ENCODE measurements around the gene PEX7.
A peak's percentile ranks its signal among the peaks of the same experiment; 100 is the strongest.
"Not testable (repeated sequence)": the region's sequence is repeated elsewhere in the genome, so short reads cannot be mapped to it uniquely, and the experiment has no call there.

The PEX7 gene, protein sequence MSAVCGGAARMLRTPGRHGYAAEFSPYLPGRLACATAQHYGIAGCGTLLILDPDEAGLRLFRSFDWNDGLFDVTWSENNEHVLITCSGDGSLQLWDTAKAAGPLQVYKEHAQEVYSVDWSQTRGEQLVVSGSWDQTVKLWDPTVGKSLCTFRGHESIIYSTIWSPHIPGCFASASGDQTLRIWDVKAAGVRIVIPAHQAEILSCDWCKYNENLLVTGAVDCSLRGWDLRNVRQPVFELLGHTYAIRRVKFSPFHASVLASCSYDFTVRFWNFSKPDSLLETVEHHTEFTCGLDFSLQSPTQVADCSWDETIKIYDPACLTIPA

GRCh38 chr6:136822376-136823127, at the start of gene PEX7:
Gene PEX7 (plus strand): TSS chr6:136822592. CDS start chr6:136822666, 74 bp downstream.
- DNase-seq: peak; percentile 93

DNA sequence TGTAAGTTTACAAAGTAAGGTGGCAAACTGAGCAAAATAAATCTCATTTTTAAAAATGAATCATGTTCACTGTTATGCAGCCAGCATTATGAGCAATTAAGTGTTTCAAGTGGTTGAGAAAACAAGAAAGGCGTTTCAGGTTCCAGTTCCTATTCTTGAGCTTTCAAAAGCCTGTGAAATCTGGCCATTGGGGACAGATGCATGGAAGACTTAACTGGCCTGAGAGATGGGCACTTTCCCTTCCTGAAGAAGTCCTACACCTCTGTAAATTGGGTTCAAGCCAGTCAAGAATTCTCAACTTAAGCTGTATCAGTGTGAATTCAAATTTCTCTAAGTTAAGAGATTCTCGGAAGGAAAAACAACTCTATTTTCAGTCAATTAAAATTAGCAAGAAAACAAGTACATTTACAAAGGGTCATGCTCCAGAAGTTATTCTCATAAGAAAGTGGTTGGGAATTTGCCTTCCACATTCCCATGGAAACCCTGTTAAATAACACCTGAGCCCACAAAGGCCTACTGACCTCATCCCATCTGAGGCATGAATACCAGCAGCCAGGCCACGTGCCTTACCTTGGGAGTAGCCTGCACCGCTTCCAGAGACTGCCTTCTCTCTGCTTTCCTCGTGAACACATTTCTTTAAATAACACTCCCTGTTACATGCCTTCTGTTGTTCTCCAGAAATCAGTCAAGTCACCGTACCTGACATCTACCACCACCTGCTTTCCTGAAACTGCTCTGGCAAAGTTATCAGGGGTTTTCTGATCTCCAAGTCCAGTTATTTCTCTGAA, 49.5 kb upstream of the PEX7 start:
- DNase-seq: peak; percentile 87

DNA sequence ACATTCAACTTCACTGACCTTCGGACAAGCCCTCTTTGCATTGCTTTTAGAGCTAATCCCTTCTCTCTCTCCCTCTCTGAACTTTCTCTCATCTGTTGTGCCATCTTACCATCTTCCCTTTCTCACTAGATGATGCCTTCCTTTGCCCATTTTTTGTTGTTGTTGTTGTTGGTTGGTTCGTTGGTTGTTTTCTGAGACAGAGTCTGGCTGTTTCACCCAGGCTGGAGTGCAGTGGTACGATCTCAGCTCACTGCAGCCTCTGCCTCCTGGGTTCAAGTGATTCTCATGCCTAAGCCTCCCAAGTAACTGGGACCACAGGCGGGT, 49.0 kb upstream of the PEX7 start:
- no peak for DNase-seq

- DNase-seq: peak; percentile 90
Observed at GRCh38 chr6:136774228-136775041, 48.0 kb upstream of the PEX7 start.

DNA sequence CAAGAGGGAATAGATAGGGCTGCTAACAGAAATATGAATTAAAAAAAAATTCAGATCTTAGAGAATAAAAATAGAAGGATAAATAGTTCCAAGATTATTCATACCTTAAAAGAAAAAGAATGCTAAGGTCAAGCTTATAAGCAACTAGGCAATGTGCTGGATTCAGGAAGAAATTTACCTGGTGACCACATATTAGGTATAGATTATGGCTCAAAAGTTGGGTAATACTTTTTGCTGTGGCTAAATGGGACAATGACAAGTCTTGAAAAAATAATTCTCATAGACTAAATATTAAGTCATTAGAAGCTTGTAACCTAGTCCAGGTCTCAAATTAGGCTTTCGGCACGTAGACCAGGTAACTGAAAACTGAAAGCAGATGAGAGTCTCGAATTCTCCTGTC, 47.3 kb upstream of the PEX7 start:
- no peak for DNase-seq

GRCh38 chr6:136775548-136775947, 46.8 kb upstream of the PEX7 start:
- no peak for DNase-seq

GRCh38 chr6:136777651-136778050, 44.7 kb upstream of the PEX7 start:
- DNase-seq: no peak

DNA sequence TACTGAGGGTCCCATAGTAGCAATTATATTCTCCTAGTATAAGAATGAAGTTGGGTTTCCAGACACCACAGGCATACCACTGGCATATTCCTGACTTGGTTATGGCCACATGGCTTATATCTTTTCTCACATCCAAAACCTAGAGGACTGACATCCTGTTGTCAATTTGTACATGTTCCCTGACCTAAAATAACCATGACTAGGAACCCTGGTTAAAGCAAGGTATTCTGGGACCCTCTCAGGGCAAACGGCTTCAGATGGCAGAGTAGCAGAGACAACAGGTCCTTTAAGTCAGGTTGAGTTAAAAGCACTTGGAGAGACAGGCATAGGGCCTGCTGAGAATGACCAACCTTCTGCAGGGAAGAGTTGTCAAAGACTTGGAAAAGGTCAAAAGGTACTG, 42.7 kb upstream of the PEX7 start:
- no peak for DNase-seq

DNA sequence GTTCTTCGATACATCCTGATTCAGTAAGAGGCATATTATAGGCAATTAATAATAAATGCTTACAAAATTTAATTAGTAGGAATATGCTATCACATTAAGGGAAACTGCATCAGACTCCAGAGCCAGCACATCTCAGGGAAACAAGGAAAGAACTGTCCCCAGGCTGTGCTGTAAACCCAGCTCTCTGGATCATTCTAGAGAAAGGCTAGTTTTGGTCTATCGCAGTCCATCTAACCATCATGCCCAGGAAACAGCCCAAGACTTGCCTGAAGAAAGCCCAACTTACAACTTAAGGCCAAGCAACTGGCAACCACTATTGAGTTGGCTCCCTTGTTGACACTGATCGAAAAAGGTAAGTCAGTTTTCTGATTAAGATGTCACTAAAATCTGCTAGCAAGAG, 41.4 kb upstream of the PEX7 start:
- DNase-seq: no peak

DNA sequence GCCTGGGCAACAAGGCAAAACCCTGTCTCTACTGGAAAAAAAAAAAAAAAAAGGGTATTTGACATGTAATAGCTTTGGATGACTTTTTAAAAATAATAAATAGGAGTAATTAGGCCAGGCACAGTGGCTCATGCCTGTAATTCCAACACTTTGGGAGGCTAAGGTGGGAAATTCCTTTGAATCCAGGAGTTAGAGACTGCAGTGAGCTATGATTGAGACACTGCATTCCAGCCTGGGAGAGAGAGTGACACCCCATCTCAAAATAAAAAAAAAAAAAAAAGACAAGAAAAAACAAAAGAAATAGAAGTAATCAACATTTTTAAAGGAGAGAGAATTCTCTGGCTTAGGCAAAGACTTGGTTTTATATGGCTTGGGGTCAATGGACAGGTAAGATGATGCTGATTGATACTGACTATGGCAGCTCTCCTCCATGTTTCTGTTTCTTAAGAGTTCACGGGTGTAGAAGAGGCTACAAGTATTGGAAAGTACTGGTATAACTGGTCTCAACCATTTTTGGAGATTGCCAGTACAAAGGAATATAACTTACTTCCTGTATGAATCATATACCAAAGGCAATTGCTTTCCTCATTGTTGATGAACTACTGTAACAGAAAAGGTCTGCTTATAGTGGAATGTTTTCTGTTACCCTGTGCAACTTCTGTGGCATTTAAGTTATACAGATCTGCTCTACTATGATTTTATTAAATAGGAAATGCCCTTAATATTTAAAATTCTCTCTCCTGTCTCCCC, 40.2 kb upstream of the PEX7 start:
- DNase-seq: peak; percentile 70

- DNase-seq: no peak
Observed at GRCh38 chr6:136783021-136783420, 39.4 kb upstream of the PEX7 start.

DNA sequence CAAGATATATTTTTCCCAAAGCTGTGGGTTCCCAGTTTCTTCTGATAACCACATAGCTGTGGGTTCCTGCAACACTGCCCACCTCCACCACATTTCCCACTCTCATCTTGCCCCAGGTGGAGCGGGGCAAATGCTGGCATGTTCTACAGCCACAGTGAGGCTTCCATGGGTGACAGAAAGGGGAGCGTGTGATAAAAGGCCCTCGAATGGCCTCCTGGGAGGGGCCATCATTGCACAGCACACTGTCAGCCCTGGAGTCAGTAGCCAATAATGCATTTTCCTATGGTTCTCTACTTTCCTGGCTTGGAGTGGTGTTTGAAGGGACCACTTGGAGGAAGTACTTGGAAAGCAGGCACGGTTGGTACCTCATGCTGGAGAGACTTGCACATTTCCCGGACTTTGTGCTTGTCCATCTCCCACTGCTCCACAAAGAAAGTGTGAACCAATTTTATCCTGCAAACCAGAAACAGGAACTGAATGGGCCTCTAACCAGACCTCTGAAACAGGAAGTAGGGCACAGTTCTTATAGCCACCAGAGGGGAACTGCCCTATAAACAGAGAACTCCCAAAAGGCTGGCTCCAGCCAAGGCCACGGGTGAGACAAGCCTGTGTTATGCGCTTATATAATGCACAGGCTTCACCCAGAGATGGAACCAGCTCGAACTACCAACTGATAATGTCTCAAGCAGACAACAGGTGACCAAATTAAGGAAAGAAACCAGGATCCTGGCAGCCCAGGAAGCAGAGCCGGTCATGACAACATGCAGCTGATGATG, 38.7 kb upstream of the PEX7 start:
- peak; percentile 87 for DNase-seq

GRCh38 chr6:136784271-136784664, 38.1 kb upstream of the PEX7 start:
- no peak for DNase-seq

DNA sequence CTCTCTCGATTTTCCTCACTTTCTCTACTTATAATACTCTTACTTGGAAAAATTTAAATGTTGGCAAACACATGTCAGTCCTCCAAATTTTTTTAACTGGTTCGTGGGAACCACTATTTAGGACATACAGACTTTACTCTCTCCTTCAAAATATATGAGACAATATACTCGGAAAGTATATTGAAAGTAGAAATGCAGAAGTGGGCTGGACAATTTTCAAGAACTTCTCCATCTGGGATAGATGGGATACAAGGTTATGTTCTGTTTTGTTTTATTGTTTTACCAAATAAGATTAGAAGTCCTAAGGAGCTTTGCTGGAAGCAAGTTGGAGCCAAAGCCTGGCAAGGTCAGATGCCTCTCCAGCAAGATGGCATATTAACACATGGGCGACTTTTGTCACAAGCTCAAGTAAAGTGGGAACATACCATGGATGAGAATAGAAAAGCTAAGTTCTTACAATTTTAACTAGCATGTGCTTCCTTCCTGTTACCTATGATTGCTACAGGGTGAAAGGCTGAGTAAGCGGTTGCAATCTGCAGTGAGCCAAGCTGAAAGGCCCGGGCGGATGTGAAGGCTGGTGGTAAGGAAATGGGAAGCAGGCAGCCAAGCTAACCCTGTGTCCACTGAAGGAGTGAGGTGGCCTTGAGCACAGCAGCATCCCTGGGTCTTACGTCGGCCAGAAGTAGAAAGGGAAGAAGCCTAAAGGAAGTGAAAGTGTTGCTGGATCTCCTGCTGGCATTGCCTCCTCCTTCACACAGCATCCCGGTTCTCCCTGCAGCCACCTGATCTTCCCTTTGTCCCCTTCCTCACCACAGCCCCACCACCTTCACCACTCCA, 37.3 kb upstream of the PEX7 start:
- peak; percentile 87 for DNase-seq

GRCh38 chr6:136786658-136787057, 35.7 kb upstream of the PEX7 start:
- peak; percentile 36 for DNase-seq

DNA sequence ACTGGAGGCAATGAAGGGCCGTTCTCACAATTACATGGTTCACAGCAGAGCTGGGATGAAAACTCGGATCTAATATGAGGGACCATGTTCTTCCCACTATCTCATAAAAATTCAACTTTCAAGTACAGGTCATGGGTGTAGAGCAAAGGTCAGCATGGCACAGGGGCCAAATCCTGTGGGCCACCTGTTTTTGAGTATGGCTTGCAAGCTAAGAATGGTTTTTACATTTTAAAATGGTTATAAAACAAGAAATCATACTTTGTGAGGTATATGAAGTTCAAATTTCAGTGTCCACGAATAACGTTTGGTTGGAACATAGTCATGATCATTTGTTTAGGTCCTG, 34.7 kb upstream of the PEX7 start:
- DNase-seq: no peak

- DNase-seq: peak; percentile 80
Observed at GRCh38 chr6:136788069-136788902, 34.1 kb upstream of the PEX7 start.

DNA sequence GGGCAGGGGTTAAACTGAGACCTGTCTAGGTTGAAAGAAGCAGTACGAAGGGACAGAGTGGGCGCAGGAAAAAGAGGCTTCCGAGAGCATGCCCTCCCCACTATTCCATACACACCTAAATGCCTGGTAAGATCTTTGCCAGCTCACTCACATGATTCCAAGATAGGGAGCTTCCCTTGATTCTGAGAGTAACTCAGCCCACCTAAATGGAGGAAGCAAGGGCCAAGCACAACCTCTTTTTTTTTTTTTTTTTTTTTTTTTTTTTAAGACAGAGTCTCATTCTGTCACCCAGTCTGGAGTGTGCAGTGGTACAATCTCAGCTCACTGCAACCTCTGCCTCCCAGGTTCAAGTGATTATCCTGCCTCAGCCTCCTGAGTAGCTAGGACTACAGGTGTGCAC, 33.0 kb upstream of the PEX7 start:
- DNase-seq: not testable (repeated sequence)

Measured in inflammatory macrophage treated with lipopolysaccharide for 4 hours (primary cell).